ENCODE data around the gene AK5.

Gene AK5

DNA sequence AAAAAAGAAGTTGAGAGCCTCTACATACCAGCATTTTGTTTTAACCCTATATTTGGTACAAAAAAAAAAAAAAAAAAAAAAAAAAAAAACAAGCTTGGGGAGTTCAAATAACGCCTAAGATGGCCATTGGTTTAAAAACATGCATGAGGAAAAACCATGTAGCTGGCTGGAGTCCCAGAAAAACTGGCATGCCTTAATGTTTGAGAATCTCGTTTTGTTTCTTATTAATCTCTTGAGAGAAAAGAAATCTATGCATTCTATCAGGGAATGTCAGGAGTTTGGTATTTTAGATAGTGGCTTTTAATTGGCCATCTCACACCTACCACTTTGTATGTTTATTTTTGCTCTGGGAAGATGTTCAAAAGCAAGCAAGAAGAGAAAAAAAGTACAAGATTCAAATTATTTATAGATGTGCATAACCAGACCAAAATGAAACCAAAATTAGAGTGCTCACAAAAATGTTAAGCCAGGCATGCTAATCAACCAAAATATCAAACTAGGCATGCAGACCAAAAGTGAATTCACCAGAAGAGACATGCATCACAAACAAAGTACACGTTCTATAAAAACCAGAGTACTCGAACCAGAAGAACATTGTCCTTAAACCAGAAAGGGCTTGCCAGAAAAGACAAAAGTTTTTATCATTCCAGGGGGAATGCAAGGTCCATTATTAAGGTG is 156.6 kb downstream of the AK5 start:
- no peak for DNase-seq (ENCODE audit: low read depth in 2 of 2)

DNA sequence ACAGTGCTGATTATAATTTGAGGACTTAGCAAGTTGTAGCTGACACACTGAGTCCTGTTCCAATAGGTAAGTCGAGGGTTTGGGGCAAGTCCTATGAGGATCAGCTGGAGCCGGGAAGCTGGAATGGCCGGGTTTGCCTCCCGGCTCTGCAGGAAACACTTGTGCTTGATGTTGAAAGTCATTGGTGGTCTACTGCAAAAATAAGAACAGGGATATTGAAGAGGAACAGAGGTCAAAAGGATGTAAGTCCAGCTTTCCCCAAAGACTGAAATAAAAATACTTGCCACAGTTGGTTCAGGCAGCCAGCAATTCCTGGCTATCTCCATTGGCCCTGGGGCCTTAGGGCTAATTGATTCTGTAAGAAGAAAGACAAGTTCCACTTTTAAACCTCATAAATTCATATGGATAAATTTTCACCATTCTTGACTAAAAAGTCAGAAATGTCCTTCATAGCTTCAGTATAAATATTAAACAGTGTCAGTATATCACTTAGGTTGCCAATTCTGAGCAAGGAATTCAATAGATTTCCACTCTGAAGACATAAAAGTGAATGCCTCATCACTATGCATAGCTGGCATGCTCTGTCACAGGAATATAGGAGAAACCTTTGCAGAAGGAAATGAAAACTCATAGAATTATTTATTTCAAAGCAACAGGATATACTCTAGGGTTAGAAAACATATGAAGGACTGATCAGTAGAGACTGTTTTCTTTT is 165.2 kb downstream of the AK5 start:
- DNase-seq (ENCODE audit: low read depth in 2 of 2): no peak

GRCh38 chr1:77447669-77448068 is 165.8 kb downstream of the AK5 start:
- no peak for DNase-seq (ENCODE audit: low read depth in 2 of 2)

DNA sequence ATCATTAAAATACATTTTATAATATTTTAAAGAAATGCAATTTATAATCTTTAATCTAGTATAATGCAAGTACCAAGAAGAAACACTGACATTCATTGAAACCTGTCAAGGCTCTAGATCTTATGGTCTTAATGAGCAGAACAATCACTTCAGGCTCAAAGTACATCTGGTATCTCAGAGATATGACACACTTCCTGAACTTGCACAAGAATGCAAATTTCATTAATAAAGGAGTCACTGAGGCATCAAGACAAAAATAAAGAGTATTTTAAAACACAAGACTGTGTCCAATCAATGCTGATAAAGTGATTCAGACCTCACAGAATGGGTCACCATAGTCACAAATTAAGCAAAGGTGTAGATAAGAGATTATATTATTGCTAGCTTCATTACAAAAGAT is 178.1 kb downstream of the AK5 start:
- no peak for DNase-seq (ENCODE audit: low read depth in 2 of 2)

DNA sequence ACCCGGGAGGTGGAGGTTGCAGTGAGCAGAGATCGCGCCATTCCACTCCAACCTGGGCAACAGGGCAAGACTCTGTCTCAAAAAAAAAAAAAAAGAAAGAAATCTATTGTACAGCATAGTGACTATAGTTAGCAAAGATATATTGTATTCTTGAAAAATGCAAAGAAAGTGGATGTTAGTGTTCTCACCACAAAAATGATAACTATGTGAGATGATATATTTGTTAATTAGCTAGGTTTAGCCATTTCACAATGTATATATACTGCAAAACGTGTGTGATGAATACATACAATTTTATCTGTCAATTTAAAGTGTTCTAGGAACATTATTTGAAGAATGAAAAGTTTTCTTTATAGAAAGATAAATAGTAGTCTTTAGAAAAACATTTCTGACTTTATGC is 179.9 kb downstream of the AK5 start:
- no peak for DNase-seq (ENCODE audit: low read depth in 2 of 2)

GRCh38 chr1:77463216-77463615 is 181.4 kb downstream of the AK5 start:
- DNase-seq (ENCODE audit: low read depth in 2 of 2): no peak

DNA sequence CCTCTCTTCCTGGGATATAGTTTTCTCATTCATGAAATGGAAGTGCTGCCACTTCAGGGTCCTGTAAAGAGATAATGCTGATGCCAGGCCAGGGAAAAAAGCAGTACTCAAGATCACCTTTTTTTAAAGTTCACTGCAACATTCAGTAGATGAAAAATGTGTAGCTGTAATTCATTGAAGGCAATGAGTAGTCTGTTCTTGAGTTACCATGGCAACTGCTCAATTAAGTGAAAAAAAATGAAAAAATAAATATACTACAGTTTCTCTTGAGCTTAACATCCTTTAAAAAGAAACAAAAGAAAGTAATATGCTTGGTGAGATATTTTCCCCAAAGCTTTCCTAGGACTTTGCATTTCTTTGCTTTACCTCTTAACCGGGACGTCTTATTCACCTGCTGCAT is 183.3 kb downstream of the AK5 start:
- no peak for DNase-seq (ENCODE audit: low read depth in 2 of 2)

DNA sequence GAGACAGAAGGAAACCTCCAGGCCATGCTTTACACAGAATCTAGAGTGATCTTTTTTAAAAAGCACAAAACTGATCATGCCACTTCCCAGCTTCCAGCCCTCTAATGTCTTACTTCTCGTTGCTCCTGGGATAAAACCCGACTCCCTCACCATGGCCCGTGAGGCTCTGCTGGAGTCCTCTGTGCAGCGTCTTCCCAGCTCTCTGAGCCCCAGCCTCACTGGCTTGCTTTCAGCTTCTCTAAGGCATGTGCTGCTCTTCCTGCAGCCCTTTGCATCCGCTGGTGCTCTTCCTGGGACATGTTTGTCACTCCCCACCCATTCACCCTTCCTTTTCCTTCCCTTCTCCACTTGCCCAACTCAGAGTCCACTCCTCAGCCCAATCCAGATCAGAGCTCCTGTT is 184.1 kb downstream of the AK5 start:
- DNase-seq (ENCODE audit: low read depth in 2 of 2): no peak

- DNase-seq (ENCODE audit: low read depth in 2 of 2): no peak
Observed at GRCh38 chr1:77467021-77467595, 185.3 kb downstream of the AK5 start.

DNA sequence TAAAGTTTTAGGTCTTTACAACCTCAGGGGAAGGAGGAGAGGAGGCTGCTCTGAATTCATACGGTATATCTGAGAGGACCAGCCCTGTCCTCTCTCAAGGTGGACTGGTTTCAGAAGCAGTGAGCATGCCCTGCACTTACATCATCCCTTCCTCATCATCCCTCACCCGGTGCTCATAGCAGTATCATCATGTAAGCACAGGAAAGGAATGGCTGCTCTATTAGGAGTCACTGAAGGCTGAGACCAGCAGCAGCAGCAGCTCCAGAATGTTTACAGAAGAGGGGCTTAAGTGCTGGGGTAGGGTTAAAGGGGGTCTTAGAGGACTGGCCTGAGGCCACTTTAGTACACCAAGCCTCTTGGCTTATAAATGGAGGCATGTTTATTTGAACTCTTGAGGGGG is 185.9 kb downstream of the AK5 start:
- no peak for DNase-seq (ENCODE audit: low read depth in 2 of 2)

- no peak for DNase-seq (ENCODE audit: low read depth in 2 of 2)
Observed at GRCh38 chr1:77468257-77468948, 186.6 kb downstream of the AK5 start.

- DNase-seq (ENCODE audit: low read depth in 2 of 2): no peak
Observed at GRCh38 chr1:77468949-77469710, 187.3 kb downstream of the AK5 start.

DNA sequence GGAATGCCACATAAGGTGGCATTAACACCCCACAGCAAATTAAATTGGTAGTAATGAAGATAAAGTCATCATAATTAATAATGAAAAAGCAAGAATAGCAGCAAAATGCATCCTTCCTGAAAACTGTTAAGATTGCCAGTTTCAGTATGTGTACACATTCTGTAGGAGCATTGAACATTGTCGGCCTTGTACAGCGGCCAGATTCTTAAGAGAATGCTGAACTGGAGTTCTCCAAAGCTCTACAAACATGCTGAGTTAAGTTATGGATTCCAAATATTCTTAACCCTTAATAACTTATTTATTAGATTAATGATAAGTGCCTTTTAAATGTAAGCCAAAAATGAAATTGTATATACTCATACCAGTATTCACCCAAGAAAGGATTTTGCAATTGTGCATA is 189.9 kb downstream of the AK5 start:
- DNase-seq (ENCODE audit: low read depth in 2 of 2): no peak

DNA sequence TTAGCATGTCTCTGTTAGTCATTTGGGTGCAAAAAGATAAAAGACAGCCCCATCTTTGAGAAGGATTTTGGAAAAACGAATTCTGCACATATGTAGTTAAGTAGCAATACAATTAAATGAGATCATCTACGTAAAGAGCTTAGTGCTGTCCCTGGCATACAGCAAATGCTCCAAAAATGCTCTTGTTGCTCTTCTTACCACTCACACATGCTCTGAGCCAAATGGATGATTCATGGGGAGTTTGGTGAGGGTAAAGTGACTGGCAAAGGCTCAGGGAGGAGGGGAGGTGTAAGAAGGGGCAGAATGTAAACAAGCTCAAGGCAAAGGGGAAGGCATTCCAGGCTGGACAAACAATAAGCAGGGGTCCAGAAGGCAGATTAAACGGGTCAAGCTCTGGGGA is 191.9 kb downstream of the AK5 start:
- no peak for DNase-seq (ENCODE audit: low read depth in 2 of 2)

GRCh38 chr1:77475641-77476040 is 193.8 kb downstream of the AK5 start:
- DNase-seq (ENCODE audit: low read depth in 2 of 2): no peak

- no peak for DNase-seq (ENCODE audit: low read depth in 2 of 2)
Observed at GRCh38 chr1:77476475-77476874, 194.7 kb downstream of the AK5 start.

DNA sequence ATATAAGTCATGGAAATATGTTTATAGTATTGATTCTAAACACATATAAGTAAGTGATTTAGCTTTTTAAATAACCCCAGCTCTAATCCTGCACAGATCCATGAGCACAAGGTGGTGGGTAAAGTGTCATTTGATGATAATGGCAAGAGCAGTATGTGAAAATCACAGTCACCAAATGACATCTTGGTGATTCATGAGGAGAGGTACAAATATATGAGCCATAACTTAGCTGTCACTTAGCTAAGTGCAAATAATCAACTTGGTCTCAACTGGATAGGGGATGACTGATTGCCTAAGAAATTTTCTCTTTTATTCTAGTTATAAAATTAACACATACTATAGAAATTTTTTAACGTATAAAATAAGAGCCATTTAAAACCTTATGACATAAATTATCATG is 202.5 kb downstream of the AK5 start:
- no peak for DNase-seq (ENCODE audit: low read depth in 2 of 2)

DNA sequence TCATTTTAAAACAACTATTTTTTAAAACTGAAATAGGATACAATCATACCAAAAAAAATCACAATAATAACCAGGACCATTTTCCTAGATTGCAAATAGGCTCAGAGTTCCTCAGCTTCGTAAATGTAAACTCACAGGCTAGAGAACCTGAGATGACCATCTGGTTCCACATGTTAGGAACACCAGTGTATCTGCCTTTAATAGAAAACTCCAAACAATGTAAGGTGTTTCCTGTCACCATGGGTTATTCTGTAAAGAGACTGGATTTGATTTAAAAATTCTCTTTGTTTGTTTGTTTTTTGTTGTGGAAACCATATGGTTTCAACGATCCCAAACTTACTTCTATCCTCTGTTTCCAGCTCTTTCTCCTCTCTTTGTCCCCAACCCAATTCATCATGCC is 203.1 kb downstream of the AK5 start:
- no peak for DNase-seq (ENCODE audit: low read depth in 2 of 2)

DNA sequence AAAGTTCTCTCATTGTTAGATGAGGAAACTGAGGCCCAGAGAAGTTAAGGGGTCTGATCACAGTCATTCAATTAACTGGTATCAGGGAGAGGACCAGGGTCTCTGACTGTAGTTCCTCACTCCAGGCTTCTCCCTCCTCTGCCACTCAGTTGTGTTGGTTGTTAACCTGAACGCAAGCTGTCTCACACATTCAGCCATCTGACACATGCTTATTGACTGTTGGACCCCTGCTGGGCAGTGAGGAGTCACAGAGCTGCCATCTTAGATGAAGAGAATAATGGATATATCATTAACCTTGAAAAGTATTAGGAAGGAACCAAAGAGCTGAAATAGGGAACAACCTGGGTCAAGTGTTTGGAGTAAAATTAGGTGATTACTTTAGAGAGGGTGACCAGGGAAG is 205.8 kb downstream of the AK5 start:
- no peak for DNase-seq (ENCODE audit: low read depth in 2 of 2)

DNA sequence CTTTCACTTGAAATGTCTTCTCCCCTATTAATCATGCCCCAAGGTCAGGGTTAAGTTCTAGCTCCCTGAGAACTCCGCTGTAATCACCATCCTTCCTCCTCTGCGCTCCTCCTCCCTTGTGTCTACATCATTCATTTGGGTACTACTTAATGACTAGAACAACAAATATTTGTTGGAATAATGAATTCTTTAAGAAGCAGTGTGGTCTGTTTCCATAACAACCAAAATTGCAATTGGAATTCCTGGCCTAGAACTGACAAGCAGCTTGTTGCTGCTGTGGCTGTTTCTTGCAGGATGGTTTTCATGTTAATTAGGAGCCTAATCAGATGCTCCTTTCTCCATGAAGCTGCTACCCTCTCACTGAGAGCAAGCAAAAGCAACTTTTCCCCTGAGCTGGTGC is 208.1 kb downstream of the AK5 start:
- DNase-seq (ENCODE audit: low read depth in 2 of 2): no peak

GRCh38 chr1:77494026-77494425 is 212.2 kb downstream of the AK5 start:
- DNase-seq (ENCODE audit: low read depth in 2 of 2): no peak

GRCh38 chr1:77498918-77499317 is 217.1 kb downstream of the AK5 start:
- no peak for DNase-seq (ENCODE audit: low read depth in 2 of 2)
